GM06990 (cell line): Measurements from ENCODE around the gene DEPDC1.

Source experiments
- DNase-seq: peaks from one replicate; pipeline ENCODE4 v3.0.0-alpha.2; 2011; ENCODE audit not compliant: insufficient read length; ENCODE audit errors: extremely low read depth
- H3K27me3 ChIP-seq: replicated peaks from 2 replicates; pipeline ENCODE4 v1.6.0; 2011; ENCODE audit warnings: low read length; ENCODE audit not compliant: control insufficient read depth, insufficient read depth
- H3K36me3 ChIP-seq: 2 replicates; pipeline ENCODE4 v1.5.1; 2011; ENCODE audit warnings: low read length; ENCODE audit not compliant: control insufficient read depth, insufficient read depth
- H3K4me3 ChIP-seq: replicated peaks from 2 replicates; pipeline ENCODE4 v1.5.1; 2011; ENCODE audit warnings: low read depth, mild to moderate bottlenecking, control low read depth, low read length
- TF ChIP-seq, protein P1 (sequence below): IDR thresholded peaks from 2 replicates; pipeline ENCODE4 v1.5.1; 2011; ENCODE audit warnings: low read length, control low read depth, mild to moderate bottlenecking, inconsistent platforms; ENCODE audit not compliant: insufficient read depth, poor library complexity, severe bottlenecking

DEPDC1 gene

DNA sequence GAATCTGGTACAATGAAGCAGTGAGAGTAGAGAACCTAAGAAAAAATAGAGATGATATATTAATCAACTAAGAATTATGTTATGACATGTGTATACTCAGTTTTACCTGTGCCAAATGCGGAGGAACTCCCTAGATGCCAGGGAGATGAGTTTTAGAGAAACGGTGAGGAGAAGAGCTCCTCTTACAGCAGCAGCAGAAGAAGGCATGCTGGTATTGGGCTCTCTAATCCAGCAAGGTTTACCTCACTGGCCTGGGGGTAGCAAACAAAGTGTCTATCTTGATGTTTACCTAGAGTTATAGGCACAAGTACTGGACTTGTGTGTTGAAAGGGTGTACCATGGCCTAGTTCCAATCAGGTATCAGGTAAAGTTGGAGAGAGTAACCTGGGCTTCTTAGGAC is 28.9 kb upstream of the DEPDC1 start:
- no peaks in the 10 kb centered on the region for H3K36me3 ChIP-seq
- no peak for DNase-seq
- no peak overlapping the region for H3K4me3 ChIP-seq
- TF ChIP-seq, protein P1, sequence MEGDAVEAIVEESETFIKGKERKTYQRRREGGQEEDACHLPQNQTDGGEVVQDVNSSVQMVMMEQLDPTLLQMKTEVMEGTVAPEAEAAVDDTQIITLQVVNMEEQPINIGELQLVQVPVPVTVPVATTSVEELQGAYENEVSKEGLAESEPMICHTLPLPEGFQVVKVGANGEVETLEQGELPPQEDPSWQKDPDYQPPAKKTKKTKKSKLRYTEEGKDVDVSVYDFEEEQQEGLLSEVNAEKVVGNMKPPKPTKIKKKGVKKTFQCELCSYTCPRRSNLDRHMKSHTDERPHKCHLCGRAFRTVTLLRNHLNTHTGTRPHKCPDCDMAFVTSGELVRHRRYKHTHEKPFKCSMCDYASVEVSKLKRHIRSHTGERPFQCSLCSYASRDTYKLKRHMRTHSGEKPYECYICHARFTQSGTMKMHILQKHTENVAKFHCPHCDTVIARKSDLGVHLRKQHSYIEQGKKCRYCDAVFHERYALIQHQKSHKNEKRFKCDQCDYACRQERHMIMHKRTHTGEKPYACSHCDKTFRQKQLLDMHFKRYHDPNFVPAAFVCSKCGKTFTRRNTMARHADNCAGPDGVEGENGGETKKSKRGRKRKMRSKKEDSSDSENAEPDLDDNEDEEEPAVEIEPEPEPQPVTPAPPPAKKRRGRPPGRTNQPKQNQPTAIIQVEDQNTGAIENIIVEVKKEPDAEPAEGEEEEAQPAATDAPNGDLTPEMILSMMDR, result no peak
- no peaks in the 10 kb centered on the region for H3K27me3 ChIP-seq

DNA sequence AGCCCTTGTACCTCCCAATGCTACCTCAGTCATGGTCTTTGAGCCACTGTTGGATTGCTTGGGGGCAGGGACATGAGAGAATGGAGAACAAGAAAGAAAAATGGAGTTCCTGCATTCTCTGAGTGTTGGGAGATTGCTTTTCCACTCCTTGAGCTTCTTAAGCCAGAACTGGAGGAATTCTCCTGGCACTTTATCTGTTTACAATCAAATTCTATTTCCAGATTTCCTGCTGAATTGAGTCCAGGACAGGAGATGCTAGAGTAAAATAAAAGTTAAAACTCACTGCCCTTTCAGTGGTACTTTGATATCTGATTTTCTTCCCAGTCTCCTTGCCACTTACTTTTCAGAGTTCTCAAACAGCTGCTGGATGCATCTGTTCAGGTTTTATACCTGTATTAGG is 24.4 kb upstream of the DEPDC1 start:
- no peak for DNase-seq

DNA sequence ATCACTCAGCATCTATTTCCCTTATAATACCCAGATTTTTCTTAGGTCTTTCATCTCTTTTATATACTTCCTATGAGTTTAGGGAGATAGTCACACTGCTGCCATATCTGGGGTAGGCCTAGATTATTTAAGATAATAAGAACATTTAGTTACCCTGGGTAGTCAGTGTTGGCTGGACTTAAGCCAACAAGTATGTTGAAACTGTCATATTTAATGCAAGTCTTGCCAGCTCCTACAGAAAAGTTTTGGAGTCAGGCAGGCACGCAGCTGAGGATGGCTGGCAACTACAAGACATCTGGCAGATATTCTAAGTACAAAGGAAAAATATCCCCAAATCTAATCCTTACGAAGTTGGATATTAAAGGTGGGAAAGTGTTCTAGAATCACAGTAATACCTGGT is 19.2 kb upstream of the DEPDC1 start:
- Histone ChIP-seq H3K4me3 (no peak overlapping the region), H3K36me3 (no peaks in the 10 kb centered on the region), H3K27me3 (no peaks in the 10 kb centered on the region)
- DNase-seq, result no peak
- TF ChIP-seq, protein P1, result no peak

More for the DNA sequence above, 24.4 kb upstream of the DEPDC1 start:
- Histone ChIP-seq H3K36me3 (no peaks in the 10 kb centered on the region), H3K27me3 (no peaks in the 10 kb centered on the region), H3K4me3 (no peak overlapping the region)
- TF ChIP-seq, protein P1, result no peak

DNA sequence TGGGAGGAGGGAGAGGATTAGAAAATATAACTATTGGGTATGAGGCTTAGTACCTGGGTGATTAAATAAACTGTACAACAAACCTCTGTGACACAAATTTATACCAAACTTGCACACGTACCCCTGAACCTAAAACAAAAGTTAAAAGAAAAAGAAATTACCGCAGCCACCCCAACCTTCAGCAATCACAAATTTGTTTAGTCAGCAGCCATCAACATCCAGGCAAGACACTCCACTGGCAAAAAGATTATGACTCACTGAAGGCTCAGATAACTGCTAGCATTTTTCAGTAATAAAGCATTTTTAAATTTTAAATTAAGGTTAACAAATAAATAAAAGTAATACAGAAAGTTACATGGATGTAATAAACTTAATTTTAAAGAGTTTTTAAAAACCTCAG is 14.4 kb upstream of the DEPDC1 start:
- no peaks in the 10 kb centered on the region for H3K27me3 ChIP-seq
- TF ChIP-seq, protein P1, result no peak
- no peak for DNase-seq
- no peak overlapping the region for H3K4me3 ChIP-seq
- no peaks in the 10 kb centered on the region for H3K36me3 ChIP-seq

DNA sequence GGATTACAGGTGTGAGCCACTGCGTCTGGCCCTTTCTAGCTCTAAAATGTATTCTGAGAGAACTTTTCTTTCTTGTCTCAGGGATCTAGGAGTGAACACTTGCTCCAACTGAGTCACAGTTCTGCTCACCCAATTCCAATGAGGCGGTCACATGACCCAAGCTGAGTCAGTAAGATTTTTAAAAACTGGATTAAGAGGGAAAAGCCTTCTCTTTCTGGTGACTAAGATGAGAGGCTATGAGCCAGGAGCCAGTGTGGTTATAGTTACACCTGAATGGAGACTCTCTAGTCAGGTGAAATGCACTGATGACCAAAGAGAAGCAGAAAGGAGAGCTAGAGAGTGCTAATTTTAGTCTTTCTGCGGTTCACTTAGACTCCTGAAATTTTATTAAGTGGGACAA is 9.5 kb upstream of the DEPDC1 start:
- TF ChIP-seq, protein P1, result no peak
- DNase-seq, result no peak
- no peaks in the 10 kb centered on the region for H3K27me3 ChIP-seq
- no peaks in the 10 kb centered on the region for H3K36me3 ChIP-seq
- no peak overlapping the region for H3K4me3 ChIP-seq

DNA sequence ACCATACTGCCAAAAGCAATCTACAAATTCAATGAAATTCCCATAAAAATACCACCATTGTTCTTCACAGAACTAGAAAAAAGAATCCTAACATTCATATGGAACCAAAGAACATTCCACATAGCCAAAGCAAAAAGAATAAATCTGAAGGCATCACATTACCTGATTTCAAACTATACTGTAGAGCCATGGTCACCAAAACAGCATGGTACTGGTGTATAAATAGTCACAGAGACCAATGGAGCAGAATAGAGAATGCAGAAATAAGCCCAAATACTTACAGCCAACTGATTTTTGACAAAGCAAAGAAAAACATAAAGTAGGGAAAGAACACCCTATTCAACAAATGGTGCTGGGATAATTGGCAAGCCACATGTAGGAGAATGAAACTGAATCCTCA is 6.2 kb upstream of the DEPDC1 start:
- TF ChIP-seq, protein P1, result no peak
- no peak for DNase-seq
- Histone ChIP-seq H3K27me3 (no peaks in the 10 kb centered on the region), H3K36me3 (no peaks in the 10 kb centered on the region), H3K4me3 (no peak overlapping the region)
